ENCODE data around the gene CAD.

Gene CAD

DNA sequence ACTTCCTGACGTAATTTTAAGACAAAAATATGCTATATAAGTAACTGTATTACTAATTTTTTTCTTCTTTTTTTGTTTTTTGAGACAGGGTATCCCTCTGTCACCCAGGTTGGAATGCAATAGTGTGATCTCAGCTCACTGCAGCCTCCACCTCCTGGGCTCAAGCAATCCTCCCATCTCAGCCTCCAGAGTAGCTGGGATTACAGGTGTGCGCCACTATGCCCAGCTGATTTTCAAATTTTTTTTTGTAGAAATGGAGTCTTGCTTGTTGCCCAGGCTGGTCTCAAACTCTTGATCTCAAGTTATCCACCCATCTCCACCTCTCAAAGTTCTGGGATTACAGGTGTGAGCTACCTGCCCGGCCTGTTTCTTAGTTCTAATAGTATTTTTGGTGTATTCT is 38.7 kb upstream of the CAD start:
- DNase-seq (ENCODE audit: low spot score) = no peak
- TF ChIP-seq, protein P1, sequence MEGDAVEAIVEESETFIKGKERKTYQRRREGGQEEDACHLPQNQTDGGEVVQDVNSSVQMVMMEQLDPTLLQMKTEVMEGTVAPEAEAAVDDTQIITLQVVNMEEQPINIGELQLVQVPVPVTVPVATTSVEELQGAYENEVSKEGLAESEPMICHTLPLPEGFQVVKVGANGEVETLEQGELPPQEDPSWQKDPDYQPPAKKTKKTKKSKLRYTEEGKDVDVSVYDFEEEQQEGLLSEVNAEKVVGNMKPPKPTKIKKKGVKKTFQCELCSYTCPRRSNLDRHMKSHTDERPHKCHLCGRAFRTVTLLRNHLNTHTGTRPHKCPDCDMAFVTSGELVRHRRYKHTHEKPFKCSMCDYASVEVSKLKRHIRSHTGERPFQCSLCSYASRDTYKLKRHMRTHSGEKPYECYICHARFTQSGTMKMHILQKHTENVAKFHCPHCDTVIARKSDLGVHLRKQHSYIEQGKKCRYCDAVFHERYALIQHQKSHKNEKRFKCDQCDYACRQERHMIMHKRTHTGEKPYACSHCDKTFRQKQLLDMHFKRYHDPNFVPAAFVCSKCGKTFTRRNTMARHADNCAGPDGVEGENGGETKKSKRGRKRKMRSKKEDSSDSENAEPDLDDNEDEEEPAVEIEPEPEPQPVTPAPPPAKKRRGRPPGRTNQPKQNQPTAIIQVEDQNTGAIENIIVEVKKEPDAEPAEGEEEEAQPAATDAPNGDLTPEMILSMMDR (IDR thresholded peaks at IDR 0.05; ENCODE audit: extremely low read depth, missing control alignments) = no peak

DNA sequence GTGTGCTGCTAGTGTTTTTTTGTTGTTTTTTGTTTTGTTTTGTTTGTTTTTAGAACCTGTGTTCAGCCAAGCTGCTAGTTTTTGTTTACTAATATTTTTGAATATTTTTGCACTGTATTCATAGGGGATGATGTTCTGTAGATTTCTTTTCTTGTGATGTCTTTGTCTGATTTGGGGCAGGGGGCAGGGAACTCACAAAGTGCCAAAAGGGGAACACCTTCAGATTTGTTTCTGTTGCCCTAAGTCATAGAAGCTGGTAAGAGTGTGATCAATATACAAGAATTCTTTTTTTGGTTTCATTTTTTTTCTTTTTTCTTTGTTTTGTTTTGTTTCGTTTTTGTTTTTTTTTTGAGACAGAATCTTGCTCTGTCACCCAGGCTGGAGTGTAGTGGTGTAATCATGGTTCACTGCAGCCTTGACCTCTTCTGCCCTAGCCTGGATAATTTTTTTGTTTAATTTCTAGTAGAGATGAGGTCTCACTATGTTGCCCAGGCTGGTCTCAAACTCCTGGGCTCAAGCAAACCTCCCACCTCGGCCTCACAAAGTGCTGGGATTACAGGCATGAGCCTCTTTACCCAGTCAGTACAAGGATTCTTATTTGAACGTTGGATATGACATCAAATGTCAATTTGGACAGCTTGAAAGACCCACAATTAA is 37.7 kb upstream of the CAD start:
- TF ChIP-seq, protein P1 (IDR thresholded peaks at IDR 0.05; ENCODE audit: extremely low read depth, missing control alignments) = no peak
- DNase-seq (ENCODE audit: low spot score) = no peak

DNA sequence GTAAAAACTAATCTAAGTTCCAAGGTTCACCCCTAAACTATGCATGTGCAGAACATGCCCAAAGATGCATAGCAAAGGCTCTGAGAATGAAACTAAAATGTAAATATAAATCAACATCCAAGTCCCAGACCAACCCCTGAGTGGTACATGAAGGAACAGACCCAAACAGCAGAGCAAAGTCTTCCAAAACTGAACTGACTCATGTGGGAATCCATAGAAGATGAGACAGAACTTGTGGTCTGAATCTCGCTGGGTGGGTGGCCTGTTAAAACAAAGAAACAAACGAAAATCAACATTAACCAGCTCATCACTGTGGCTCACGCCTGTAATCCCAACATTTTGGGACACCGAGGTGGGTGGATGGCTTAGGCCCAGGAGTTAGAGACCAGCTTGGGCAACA is 34.8 kb upstream of the CAD start:
- no peak for DNase-seq (ENCODE audit: low spot score)
- TF ChIP-seq, protein P1 (IDR thresholded peaks at IDR 0.05; ENCODE audit: extremely low read depth, missing control alignments) = no peak

DNA sequence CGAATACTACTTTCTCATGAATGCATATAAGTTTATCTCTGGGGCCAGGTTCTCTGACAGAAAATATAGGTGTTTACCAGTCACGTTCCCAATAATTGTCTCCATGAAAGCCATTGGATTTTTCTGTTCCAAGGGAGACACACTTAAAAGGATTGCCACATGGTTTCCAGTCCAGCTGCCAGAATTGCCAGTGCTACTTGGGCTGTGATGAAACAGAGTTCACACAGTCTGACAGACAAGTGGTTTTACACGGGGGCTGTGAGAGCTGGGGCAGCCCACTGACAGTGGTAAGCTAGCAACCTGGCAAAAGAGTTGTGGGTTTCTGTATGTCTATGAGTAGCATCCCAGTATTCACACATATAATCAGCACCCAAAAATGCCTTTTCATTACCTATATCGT is 33.1 kb upstream of the CAD start:
- no peak for DNase-seq (ENCODE audit: low spot score)
- TF ChIP-seq, protein P1 (IDR thresholded peaks at IDR 0.05; ENCODE audit: extremely low read depth, missing control alignments) = no peak

DNA sequence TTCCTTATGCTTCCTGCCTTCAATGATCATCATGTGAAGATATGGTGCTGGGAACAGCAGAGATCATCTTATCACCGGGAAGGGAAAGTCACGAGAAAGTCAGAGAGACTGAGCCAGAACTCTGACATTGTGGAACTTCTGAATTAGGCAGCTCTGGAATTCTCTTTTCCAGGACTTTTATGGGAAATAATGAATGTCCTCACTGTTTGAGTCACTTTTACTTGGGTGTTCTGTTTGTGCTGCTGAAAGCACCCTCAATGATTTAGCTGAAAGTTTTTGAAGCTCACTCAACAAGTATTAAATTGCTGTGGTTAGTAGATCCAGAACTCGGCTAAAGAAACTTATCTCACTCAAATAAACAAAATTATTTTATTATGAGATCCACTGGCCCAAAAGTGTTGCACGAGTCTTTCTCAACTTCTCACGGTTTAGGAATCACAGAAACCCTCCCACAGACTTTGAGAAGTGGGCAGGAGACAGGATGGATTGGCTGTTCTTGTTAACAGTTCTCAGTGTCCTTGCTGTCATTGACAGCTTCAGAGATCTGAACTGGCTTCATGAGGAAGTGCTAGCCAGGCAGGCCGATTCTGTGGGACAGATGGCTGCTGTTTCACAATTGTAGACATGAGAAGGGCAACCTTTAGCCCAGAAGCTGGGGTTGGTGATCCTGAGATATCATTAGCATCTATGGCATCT is 31.7 kb upstream of the CAD start:
- TF ChIP-seq, protein P1 (IDR thresholded peaks at IDR 0.05; ENCODE audit: extremely low read depth, missing control alignments) = no peak
- DNase-seq (ENCODE audit: low spot score) = no peak

DNA sequence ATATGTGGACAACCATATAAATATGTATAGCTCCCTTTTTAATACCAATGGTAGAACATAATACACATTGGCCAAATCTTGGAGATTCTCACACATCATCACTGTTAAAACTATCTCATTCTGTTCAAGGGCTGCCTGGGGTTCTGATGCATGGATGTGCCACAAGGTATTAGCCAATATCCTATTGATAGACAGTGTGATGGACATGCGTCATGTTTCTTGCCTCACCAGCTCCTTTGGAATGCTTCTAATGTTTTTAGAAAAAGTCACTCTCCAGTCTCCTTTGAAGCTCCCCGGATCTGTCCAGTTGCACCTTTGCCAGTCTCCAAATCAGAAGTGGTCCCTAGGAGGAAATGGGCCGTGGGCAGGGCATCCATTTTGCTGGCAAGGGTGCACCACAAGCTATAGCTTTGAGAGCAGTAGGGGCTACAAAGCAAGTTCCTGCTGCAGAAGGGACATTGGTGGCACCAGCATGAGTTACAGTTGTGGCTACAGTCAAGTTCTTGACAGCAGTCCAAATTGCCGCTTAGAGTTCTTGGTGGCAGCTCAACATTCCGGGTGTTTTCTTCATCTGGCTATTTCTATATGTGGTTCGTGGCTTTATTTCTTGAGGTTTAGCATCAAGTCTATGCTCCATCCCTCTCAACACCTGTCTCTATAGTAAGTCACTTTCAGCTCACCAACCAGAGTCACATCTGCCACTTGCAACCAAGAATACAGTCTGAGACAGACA is 30.4 kb upstream of the CAD start:
- TF ChIP-seq, protein P1 (IDR thresholded peaks at IDR 0.05; ENCODE audit: extremely low read depth, missing control alignments) = no peak

DNA sequence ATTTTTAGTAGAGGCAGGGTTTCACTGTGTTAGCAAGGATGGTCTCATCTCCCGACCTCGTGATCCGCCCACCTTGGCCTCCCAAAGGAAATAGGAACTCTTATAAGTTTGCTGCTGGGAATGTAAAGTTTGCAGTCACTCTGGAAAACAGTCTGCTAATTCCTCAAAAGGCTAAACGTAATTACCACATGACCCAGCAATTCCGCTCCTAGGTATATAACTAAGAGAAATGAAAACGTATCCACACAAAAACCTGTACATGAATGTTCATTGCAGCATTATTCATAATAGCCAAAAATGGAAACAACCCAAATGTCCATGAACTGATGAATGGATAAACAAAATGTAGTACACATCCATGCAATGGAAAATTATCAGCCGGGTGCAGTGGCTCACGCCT is 27.2 kb upstream of the CAD start:
- DNase-seq (ENCODE audit: low spot score) = no peak
- TF ChIP-seq, protein P1 (IDR thresholded peaks at IDR 0.05; ENCODE audit: extremely low read depth, missing control alignments) = no peak

More for the DNA sequence above, 30.4 kb upstream of the CAD start:
- no peak for DNase-seq (ENCODE audit: low spot score)
